T-cell (primary cell): ENCODE data around the gene NMBR. TPM values are rescaled to one million over a fixed set of nuclear protein-coding genes. Genes with fewer than 3 reads are reported as not detected.
"Not testable (repeated sequence)": the region's sequence is repeated elsewhere in the genome, so short reads cannot be mapped to it uniquely, and the experiment has no call there.

Source experiments
- ATAC-seq, 4 experiments: fragments of 200-7000 bp in 3 of 4; fragments of 150-1000 bp in 1 of 4; cut with Tn5 transposase; replicated peaks in 1 of 4; 1 replicate in 3 of 4; 2 replicates in 1 of 4; pipeline ENCODE4 v1.10.0; 2021; ENCODE audit warnings: moderate library complexity in 3 of 4, mild to moderate bottlenecking in 2 of 4, moderate number of reproducible peaks in 1 of 4
- CTCF ChIA-PET, 2 donors: fragments of 300-600 bp; sonication (Branson Sonifier 250); formaldehyde crosslinking; loops; one replicate each; lab custom pipeline; 2022; ENCODE audit warnings: antibody characterized with exemption in 2 of 2; lab: Charles Lee
- POLR2A ChIA-PET, 2 donors: fragments of 300-600 bp; sonication (Branson Sonifier 250); formaldehyde crosslinking; loops; one replicate each; lab custom pipeline; 2022; ENCODE audit warnings: antibody characterized with exemption in 2 of 2; lab: Charles Lee
- DNase-seq, 35 experiments: peaks; one replicate each; pipeline versions ENCODE4 v3.0.0 to v3.0.0-alpha.2; 2013 to 2023
- H3K27ac ChIP-seq: one replicate; pipeline ENCODE4 v1.5.1; 2013; ENCODE audit warnings: low read length
- H3K27me3 ChIP-seq, 2 experiments: replicated peaks in 1 of 2; 1 replicate in 1 of 2; 2 replicates in 1 of 2; pipeline versions ENCODE4 v1.6.1 to v1.7.0; 2013; ENCODE audit warnings: low read length in 1 of 2, mixed read lengths in 1 of 2; ENCODE audit not compliant: control insufficient read depth in 2 of 2, insufficient read depth in 2 of 2; ENCODE audit errors: extremely low read depth in 1 of 2
- H3K36me3 ChIP-seq, 2 donors: 1 replicate in 1 of 2; 2 replicates in 1 of 2; pipeline versions ENCODE4 v1.6.1 to v1.7.0; 2013; ENCODE audit warnings: low read length in 1 of 2; ENCODE audit not compliant: control insufficient read depth in 2 of 2, insufficient read depth in 1 of 2; ENCODE audit errors: extremely low read depth in 1 of 2
- H3K4me1 ChIP-seq, 2 experiments: 1 replicate in 1 of 2; 2 replicates in 1 of 2; pipeline versions ENCODE4 v1.6.1 to v1.7.0; 2013; ENCODE audit warnings: low read length in 2 of 2, mixed read lengths in 1 of 2; ENCODE audit not compliant: insufficient read depth in 2 of 2, control insufficient read depth in 1 of 2; ENCODE audit errors: extremely low read depth in 1 of 2
- H3K4me3 ChIP-seq, 2 donors: 1 replicate in 1 of 2; 2 replicates in 1 of 2; pipeline versions ENCODE4 v1.5.1 to v1.7.0; 2013; ENCODE audit warnings: mild to moderate bottlenecking in 2 of 2, low read length in 1 of 2, moderate library complexity in 1 of 2; ENCODE audit not compliant: control insufficient read depth in 1 of 2; ENCODE audit errors: extremely low read depth in 1 of 2
- H3K9me3 ChIP-seq: 2 replicates; pipeline ENCODE4 v1.7.0; 2013
- H3K27ac Mint-ChIP-seq, 2 donors: one replicate each; pipeline ENCODE4 v1.8.0; 2020 to 2021; ENCODE audit warnings: mild to moderate bottlenecking in 2 of 2, mixed read lengths in 2 of 2
- H3K27me3 Mint-ChIP-seq, 2 donors: one replicate each; pipeline ENCODE4 v1.8.0; 2021 to 2022; ENCODE audit warnings: mixed read lengths in 2 of 2
- H3K36me3 Mint-ChIP-seq: one replicate; pipeline ENCODE4 v1.8.0; 2021; ENCODE audit warnings: mixed read lengths
- H3K4me1 Mint-ChIP-seq, 3 donors: one replicate each; pipeline ENCODE4 v1.8.0; 2020 to 2022; ENCODE audit warnings: mixed read lengths in 3 of 3, mild to moderate bottlenecking in 1 of 3
- H3K4me3 Mint-ChIP-seq, 3 donors: one replicate each; pipeline ENCODE4 v1.8.0; 2020 to 2022; ENCODE audit warnings: mild to moderate bottlenecking in 3 of 3, mixed read lengths in 3 of 3, moderate library complexity in 3 of 3
- H3K9me3 Mint-ChIP-seq, 3 donors: one replicate each; pipeline ENCODE4 v1.8.0; 2020 to 2022; ENCODE audit warnings: mixed read lengths in 3 of 3
- WGBS: methylation state at CpG from one replicate; pipeline ENCODE4 v1.1.5; 2013; ENCODE audit warnings: missing lambda C conversion rate; ENCODE audit not compliant: insufficient coverage; 5-methylcytosine and 5-hydroxymethylcytosine counted together
- total RNA-seq, 35 experiments: library from RNA in 6 of 35; stranded (reverse) in 6 of 35; fragments of 120-200 nt in 1 of 35; gene quantifications; one replicate each; pipeline versions ENCODE4 v1.2.1 to v1.2.4 and lab custom pipeline; 2013 to 2026

The NMBR gene
- total RNA-seq, 5 donors from 2014 or later (not counting 1 experiment from before 2014, with no cell fraction given) = not detected

GRCh38 chr6:142071981-142072380, 74.9 kb downstream of the NMBR start:
- POLR2A ChIA-PET = interaction anchor here in 1 of 2 donors (0.6 kb wide), 1 partner anchor 47 kb away, joined by 4 read pairs; no protein-coding TSS in a partner anchor
- H3K4me1 ChIP-seq = no peaks in the 10 kb centered on the region
- Mint-ChIP-seq H3K9me3 (peaks cover 0 to 12% (median 7%) of the 10 kb centered on the region in 3 donors), H3K27me3 (peaks cover 3 to 10% of the 10 kb centered on the region in 2 donors), H3K27ac (no peak overlapping the region), H3K36me3 (no peaks in the 10 kb centered on the region), H3K4me3 (no peak overlapping the region), H3K4me1 (peaks cover 5 to 8% (median 5%) of the 10 kb centered on the region in 3 donors)
- CTCF ChIA-PET = no interaction called here
- H3K4me3 ChIP-seq = no peak overlapping the region
- H3K27ac ChIP-seq = no peak overlapping the region
- peaks cover 0 to 8% of the 10 kb centered on the region in 2 experiments for H3K27me3 ChIP-seq
- DNase-seq = no peak
- ATAC-seq = no peak
- WGBS = 94% methylated on average over 2 of the region's 3 CpGs
- no peaks in the 10 kb centered on the region for H3K9me3 ChIP-seq
- no peaks in the 10 kb centered on the region for H3K36me3 ChIP-seq

GRCh38 chr6:142068416-142068815, 78.5 kb downstream of the NMBR start:
- Histone ChIP-seq H3K27ac (no peak overlapping the region), H3K4me3 (no peak overlapping the region), H3K9me3 (no peaks in the 10 kb centered on the region), H3K36me3 (no peaks in the 10 kb centered on the region), H3K27me3 (peaks cover 0 to 8% of the 10 kb centered on the region in 2 experiments), H3K4me1 (no peaks in the 10 kb centered on the region)
- ChIA-PET POLR2A (no interaction called here), CTCF (no interaction called here)
- Mint-ChIP-seq H3K27ac (no peak overlapping the region), H3K4me1 (no peaks in the 10 kb centered on the region), H3K36me3 (no peaks in the 10 kb centered on the region), H3K4me3 (no peak overlapping the region), H3K9me3 (peaks cover 0 to 12% (median 7%) of the 10 kb centered on the region in 3 donors), H3K27me3 (peaks cover 6 to 20% of the 10 kb centered on the region in 2 donors)
- ATAC-seq (no peak), DNase-seq (no peak)

- DNase-seq, H3K27ac Mint-ChIP-seq, H3K4me1 Mint-ChIP-seq, H3K9me3 Mint-ChIP-seq, H3K4me3 Mint-ChIP-seq, POLR2A ChIA-PET, H3K27ac ChIP-seq, H3K4me3 ChIP-seq, CTCF ChIA-PET, ATAC-seq, H3K36me3 ChIP-seq, H3K4me1 ChIP-seq, H3K9me3 ChIP-seq, H3K36me3 Mint-ChIP-seq, H3K27me3 ChIP-seq: not testable (repeated sequence)
- no CpG with 5 or more reads among the region's 4 CpGs for WGBS
- H3K27me3 Mint-ChIP-seq = peaks cover 3 to 12% of the 10 kb centered on the region in 2 donors
These were observed 84.1 kb downstream of the NMBR start for GRCh38 chr6:142062861-142063260.

- Mint-ChIP-seq H3K4me3 (no peak overlapping the region), H3K27me3 (peaks cover 0 to 3% of the 10 kb centered on the region in 2 donors), H3K27ac (no peak overlapping the region), H3K4me1 (no peaks in the 10 kb centered on the region), H3K36me3 (no peaks in the 10 kb centered on the region), H3K9me3 (peaks cover 0 to under 1% (median 0%) of the 10 kb centered on the region in 3 donors)
- WGBS = no CpG with 5 or more reads among the region's 3 CpGs
- H3K36me3 ChIP-seq = no peaks in the 10 kb centered on the region
- no peaks in the 10 kb centered on the region for H3K4me1 ChIP-seq
- DNase-seq (no peak), ATAC-seq (no peak)
- H3K27ac ChIP-seq = no peak overlapping the region
- no peaks in the 10 kb centered on the region for H3K27me3 ChIP-seq
- POLR2A ChIA-PET = no interaction called here
- H3K4me3 ChIP-seq = no peak overlapping the region
- no peaks in the 10 kb centered on the region for H3K9me3 ChIP-seq
- CTCF ChIA-PET = no interaction called here
These were observed 88.2 kb downstream of the NMBR start for GRCh38 chr6:142058551-142059290.

- Histone ChIP-seq H3K27ac (no peak overlapping the region), H3K4me1 (no peaks in the 10 kb centered on the region), H3K36me3 (no peaks in the 10 kb centered on the region), H3K27me3 (no peaks in the 10 kb centered on the region), H3K4me3 (no peak overlapping the region), H3K9me3 (no peaks in the 10 kb centered on the region)
- ChIA-PET CTCF (no interaction called here), POLR2A (no interaction called here)
- ATAC-seq = no peak
- peaks cover 0 to 3% of the 10 kb centered on the region in 2 donors for H3K27me3 Mint-ChIP-seq
- H3K4me3 Mint-ChIP-seq = no peak overlapping the region
- no peak for DNase-seq
- H3K9me3 Mint-ChIP-seq = peaks cover 11 to 27% (median 16%) of the 10 kb centered on the region in 3 donors
- no peaks in the 10 kb centered on the region for H3K36me3 Mint-ChIP-seq
- no peaks in the 10 kb centered on the region for H3K4me1 Mint-ChIP-seq
- WGBS = no CpG with 5 or more reads among the region's 3 CpGs
- no peak overlapping the region for H3K27ac Mint-ChIP-seq
These were observed 91.7 kb downstream of the NMBR start for GRCh38 chr6:142055219-142055618.

GRCh38 chr6:142051404-142051803, 95.5 kb downstream of the NMBR start:
- H3K4me3 Mint-ChIP-seq = no peak overlapping the region
- Histone ChIP-seq H3K4me3 (no peak overlapping the region), H3K27me3 (no peaks in the 10 kb centered on the region), H3K27ac (no peak overlapping the region), H3K4me1 (no peaks in the 10 kb centered on the region), H3K9me3 (no peaks in the 10 kb centered on the region), H3K36me3 (no peaks in the 10 kb centered on the region)
- no peak overlapping the region for H3K27ac Mint-ChIP-seq
- POLR2A ChIA-PET = no interaction called here
- H3K9me3 Mint-ChIP-seq = peaks cover 11 to 33% (median 18%) of the 10 kb centered on the region in 3 donors
- H3K27me3 Mint-ChIP-seq = peaks cover 0 to 8% of the 10 kb centered on the region in 2 donors
- ATAC-seq (no peak), DNase-seq (no peak)
- no peaks in the 10 kb centered on the region for H3K4me1 Mint-ChIP-seq
- CTCF ChIA-PET = no interaction called here
- no peaks in the 10 kb centered on the region for H3K36me3 Mint-ChIP-seq
